GM12892 (cell line): Measurements from ENCODE around the gene BRF1.

Source experiments
- DNase-seq: peaks from one replicate; pipeline ENCODE4 v3.0.0; 2011; ENCODE audit not compliant: insufficient read length
- FAIRE-seq: peaks from 2 replicates; lab custom pipeline; 2011; peaks lifted over from hg19 to GRCh38; lab: Jason Lieb, UNC
- POLR2A ChIP-seq: IDR thresholded peaks from 2 replicates; pipeline ENCODE4 v1.6.1; 2011; ENCODE audit warnings: low read depth, low read length, control low read depth
- POLR2AphosphoS5 ChIP-seq: IDR thresholded peaks from 2 replicates; pipeline ENCODE4 v1.6.1; 2011; ENCODE audit warnings: low read depth, low read length, control low read depth
- TAF1 ChIP-seq: IDR thresholded peaks from 2 replicates; pipeline ENCODE4 v1.6.1; 2011; ENCODE audit warnings: low read depth, mild to moderate bottlenecking, control low read depth, low read length, borderline replicate concordance

Gene BRF1

DNA sequence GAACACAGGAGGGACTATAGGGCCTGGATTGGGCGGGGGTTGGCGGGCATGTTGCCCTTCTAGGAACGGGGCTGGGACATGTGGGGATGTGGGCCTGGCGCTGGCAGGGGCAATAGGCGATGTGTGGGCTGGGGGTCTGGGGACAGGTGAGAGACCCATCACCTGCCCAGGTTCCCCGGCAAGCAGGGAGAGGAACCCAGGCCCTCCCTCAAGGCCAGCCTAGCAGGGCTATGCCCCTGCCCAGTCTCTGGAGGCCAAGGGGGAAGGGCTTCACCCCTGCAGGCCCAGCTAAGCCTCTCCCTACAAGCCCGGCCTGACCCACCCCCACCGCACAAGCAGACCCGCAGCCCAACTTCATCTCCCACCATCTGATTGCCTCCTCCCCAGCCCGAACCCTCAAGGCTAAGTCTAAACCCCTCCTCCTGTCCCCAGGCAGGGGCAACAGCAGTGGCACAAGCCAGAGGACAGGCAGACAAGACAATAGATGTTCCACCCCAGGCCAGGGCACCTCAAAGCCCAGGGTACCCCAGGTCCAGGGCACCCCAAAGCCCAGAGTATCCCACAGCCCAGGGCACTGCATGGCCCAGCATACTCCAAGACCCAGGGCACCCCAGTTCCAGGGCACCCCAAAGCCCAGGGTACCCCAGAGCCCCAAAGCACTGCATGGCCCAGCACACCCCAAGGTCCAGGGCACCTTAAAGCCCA is 138.7 kb downstream of the BRF1 start:
- FAIRE-seq (no peak), DNase-seq (no peak)

GRCh38 chr14:105161309-105161708 is 139.5 kb downstream of the BRF1 start:
- DNase-seq (no peak), FAIRE-seq (no peak)
- TF ChIP-seq TAF1 = no peak
- no peak for TF ChIP-seq POLR2AphosphoS5
- no peak for TF ChIP-seq POLR2A

More for the DNA sequence above, 138.7 kb downstream of the BRF1 start:
- TF ChIP-seq TAF1 (no peak), POLR2AphosphoS5 (no peak), POLR2A (no peak)

DNA sequence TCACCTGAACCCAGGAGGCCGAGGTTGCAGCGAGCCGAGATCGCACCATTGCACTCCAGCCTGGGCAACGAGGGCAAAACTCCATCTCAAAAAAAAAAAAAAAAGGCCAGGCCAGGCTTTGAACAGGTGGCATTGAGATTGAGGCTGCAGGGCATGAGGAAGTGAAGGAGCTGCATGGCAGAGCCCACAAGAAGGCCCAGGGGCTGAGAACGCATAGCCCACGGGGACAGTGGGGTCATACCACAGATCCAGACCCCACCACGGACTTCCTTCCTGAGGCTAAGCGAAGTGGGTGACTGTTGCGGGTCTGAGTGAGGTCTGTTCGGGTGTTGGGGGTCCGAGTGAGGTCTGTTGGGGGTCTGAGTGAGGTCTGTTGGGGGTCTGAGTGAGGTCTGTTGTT is 140.0 kb downstream of the BRF1 start:
- DNase-seq = no peak
- TF ChIP-seq POLR2AphosphoS5 = no peak
- no peak for TF ChIP-seq POLR2A
- no peak for TF ChIP-seq TAF1
- FAIRE-seq = no peak

GRCh38 chr14:105159344-105159743 is 141.5 kb downstream of the BRF1 start:
- no peak for DNase-seq
- no peak for FAIRE-seq
- TF ChIP-seq TAF1 (no peak), POLR2AphosphoS5 (no peak), POLR2A (no peak)
